Inflammatory macrophage treated with lipopolysaccharide for 1 hour (primary cell): Measurements from ENCODE around the gene TP53I13.

ENCODE experiments used
- DNase-seq, 2 donors: peaks; one replicate each; pipeline ENCODE4 v3.0.0-alpha.2; 2020 to 2022

The TP53I13 gene

GRCh38 chr17:29567554-29568330, 759 bp upstream of the TP53I13 start:
- DNase-seq, result peak; percentile 44 to 53

GRCh38 chr17:29569245-29569950, 897 bp downstream of the TP53I13 start:
- DNase-seq, result no peak

GRCh38 chr17:29570521-29570920, 2.0 kb downstream of the TP53I13 start:
- no peak for DNase-seq

DNA sequence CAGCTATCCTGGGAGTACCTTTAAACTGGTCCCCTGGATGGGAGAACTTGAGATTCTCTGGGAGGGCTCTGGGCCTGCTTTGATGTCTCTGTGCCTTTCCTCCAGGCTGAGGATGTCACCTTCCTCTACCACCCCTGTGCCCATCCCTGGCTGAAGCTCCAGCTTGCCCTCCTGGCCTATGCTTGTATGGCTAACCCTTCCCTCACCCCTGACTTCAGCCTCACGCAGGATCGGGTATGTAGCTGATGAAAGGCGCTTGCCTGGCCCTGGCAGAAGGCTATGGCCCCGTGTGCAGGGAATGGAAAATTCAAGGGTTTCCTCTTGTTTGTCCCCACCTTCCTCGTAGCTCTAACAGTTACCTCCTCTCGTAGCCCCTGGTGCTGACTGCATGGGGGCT, 3.0 kb downstream of the TP53I13 start:
- no peak for DNase-seq

DNA sequence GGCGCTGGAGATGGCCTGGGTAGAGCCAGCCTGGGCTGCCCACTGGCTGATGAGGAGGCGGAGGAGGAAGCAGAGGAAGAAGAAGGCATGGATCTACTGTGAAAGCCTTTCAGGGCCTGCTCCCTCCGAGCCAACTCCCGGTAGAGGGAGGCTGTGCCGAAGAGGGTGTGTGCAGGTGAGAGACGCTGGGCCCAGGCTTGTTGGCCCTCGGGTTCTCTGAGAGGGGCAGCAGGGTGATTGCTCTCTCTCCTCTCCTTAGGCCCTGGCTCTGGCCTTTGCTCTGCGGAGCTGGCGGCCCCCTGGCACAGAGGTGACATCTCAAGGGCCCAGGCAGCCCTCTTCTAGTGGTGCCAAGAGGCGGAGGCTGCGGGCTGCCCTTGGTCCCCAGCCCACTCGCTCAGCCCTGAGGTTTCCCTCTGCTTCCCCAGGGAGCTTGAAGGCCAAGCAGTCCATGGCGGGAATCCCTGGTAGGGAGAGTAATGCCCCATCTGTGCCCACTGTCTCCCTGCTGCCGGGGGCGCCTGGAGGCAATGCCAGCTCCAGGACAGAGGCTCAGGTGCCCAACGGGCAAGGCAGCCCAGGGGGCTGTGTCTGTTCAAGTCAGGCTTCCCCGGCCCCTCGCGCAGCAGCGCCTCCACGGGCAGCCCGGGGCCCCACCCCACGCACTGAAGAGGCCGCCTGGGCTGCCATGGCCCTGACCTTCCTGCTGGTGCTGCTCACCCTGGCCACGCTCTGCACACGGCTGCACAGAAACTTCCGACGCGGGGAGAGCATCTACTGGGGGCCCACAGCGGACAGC, 3.6 kb downstream of the TP53I13 start:
- no peak for DNase-seq

- peak; percentile 64 to 77 for DNase-seq
These were observed 4.4 kb downstream of the TP53I13 start for GRCh38 chr17:29572691-29573557.

DNA sequence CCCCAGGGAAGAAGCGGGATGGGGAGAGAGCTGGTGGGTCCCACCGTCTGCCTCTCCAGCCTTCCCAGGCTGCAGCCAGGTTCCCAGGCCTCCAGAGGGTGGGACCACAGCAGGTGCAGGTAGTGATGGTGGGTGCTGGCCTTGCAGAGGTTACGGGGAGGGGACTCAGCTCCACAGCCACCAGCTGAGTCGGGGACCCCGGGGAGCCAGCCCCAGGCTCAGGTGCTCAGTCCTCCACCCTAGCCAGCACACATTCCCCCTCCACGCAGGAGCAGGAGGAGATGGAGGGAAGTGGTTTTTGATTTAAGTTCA, 5.0 kb downstream of the TP53I13 start:
- no peak for DNase-seq

GRCh38 chr17:29573871-29574731, 5.6 kb downstream of the TP53I13 start:
- no peak for DNase-seq

DNA sequence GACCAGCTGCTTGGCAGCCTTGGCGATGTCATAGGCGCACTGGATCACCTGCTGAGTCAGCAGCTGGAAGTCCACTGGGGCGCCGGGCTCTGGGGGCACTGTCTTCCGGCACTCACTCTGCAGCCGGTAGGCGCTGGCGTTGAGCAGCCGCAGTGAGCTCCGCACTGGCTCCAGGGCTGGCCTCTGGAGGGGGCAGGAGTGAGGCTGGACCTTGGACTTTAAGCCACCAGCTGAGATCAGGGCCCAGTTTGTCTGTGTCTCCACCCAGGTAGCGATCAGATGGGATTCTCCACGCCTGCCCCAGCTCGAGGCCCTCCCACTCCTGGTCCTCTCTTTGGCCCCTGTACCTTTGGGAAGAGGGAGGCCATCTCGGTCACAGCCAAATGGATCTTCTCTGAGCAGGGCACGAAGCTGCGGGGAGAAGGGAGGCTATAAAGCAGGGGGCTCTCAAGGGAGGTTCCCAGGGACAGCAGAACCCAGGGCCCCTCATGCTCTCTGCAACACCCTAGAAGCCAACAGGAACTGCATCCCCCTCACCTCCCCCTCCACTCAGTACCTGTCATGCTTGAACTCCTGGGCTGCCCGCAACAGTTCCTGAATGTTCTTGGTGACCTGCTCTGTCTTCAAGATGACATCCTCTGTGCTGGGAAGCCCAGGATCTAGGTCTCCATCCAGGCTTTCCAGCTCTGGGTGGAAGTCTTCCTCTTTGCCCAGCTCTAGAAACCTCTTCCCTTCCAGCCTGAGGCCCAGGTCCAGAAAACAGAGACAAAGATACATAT, 6.4 kb downstream of the TP53I13 start:
- no peak for DNase-seq

GRCh38 chr17:29575511-29576213, 7.2 kb downstream of the TP53I13 start:
- DNase-seq, result no peak

DNA sequence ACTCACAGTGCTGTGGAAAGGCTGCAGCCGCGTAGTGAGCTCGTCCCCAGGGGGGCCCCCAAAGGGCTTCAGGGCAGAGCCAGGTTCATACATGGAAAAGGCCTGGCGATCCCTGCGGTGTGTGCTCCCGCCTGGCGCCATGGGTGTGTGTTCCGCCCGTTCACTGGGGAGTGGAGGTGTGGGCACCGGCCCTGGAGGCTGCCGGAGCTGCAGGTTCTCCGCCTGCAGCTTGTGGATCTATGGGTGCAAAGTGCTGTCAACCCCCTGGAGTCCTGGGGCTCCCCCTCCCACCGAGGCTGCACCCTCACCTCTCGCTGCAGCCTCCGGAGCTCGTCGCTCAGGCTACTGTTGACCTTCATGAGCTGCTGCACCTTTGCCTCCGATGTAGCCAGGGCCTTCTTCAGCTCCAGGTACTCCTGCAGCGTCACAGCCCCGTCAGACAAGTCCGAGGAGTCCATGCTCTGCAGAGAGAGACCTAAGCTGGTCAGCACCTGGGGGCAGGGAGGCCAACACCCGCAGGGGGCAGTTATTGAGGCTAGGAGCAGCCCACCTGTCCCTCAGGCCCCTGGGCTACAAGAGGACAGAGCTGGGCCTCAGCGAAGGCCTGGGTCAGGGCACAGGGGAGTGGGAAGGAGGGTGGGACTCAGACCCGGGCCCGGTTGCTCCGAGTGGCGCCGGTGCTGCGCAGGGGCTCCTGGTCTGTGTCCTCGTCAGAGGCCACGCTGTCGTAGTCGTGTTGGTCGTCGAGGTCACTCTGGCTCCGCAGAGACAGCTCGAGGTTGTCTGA, 7.9 kb downstream of the TP53I13 start:
- no peak for DNase-seq

DNA sequence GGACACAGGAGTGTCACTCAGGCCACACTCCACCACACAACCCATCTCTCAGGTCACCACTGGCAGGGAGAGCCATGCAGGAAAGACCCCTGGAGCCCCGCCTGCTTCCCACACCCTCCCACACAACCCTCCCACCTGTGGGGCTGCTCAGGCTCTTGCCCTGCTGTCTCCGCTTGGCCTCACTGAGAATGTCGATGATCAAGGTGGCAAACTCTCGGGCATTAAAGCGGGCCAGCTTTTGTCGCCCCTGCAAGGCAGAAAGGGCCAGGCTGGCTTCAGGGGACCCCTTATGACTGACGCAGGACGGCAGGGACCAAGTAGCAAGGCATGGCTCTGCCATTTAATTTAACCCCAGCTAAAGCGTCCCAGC, 8.5 kb downstream of the TP53I13 start:
- DNase-seq, result no peak

DNA sequence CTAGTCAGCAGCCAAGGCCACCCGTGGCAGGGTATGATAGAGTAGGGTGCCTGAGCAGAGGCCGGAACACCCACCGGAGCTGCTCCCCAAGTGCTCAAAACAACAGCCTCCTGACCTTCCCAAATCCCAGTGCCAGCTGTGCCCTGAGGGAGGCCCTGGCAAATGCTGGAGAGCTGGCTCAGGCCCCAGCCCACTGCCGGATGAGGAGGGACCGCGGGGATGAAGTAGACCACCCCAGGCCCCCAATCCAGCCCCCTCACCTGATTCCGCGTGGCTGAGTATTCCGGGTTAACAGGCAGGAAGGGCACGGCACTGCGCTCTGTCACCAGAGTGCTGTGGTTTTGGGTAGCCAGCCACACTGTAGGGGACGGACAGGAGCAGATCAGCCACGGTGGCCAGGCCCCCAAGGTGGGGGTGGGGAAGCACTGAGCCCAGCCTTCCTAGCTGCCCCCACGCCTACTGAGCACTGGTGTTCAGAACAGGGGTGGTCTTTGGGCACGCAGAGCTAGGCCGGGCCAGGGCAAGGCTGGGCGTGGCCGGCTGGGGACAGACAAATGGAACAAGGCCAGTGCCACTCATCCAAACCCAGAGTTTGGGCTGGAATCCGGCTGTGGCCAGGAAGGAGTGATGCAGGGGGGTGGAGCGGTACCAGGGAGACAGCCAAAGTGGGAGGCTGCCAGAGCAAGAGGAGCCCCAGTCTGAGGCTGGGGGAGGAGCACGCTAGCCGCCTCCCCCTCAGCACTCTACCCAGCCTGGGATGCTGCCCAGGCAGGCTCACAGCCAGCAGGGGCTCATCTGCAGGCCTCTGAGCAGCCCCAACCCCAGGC, 9.1 kb downstream of the TP53I13 start:
- no peak for DNase-seq

DNA sequence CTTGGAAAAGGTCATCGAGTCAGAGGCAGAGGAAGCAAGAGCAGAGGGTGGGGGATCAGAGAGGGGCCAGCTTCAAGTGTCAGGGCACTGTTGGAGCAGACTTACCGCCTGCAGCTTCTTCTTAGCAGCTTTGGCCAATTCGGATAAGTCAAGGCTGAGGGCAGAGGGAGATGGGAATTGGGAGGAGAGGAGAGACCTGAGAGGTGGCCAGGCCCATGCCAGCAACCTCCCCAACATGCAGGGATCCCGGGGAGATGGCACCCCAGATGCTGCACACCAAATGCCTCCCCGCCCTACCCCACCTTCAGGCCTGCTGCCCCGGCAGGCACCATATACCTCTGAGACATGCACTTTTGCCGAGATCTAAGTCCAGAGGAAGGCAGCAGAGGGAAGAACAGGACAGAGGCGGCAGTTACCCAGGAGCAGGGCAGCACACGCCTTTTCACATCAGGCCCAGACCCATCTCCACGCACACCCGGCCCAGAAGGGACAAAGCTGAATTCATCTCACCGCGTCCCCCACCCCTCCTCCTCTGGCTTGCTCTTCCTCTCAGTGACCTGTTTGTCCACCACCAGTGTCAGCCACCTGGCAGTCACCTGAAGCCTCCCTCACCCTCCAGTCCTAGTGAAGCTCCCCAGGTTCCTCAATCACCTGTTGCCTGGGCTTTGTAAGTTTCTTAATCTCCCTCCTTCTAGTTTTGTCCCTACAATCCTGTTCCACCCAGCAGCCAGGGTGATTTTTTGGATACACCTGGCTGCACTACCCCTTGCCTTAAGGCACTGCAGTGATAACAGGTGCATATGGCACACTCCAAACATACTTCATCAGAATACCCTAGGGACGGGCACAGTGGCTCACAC, 10.4 kb downstream of the TP53I13 start:
- no peak for DNase-seq

GRCh38 chr17:29579866-29580771, 11.6 kb downstream of the TP53I13 start:
- peak; percentile 71 to 94 for DNase-seq

DNA sequence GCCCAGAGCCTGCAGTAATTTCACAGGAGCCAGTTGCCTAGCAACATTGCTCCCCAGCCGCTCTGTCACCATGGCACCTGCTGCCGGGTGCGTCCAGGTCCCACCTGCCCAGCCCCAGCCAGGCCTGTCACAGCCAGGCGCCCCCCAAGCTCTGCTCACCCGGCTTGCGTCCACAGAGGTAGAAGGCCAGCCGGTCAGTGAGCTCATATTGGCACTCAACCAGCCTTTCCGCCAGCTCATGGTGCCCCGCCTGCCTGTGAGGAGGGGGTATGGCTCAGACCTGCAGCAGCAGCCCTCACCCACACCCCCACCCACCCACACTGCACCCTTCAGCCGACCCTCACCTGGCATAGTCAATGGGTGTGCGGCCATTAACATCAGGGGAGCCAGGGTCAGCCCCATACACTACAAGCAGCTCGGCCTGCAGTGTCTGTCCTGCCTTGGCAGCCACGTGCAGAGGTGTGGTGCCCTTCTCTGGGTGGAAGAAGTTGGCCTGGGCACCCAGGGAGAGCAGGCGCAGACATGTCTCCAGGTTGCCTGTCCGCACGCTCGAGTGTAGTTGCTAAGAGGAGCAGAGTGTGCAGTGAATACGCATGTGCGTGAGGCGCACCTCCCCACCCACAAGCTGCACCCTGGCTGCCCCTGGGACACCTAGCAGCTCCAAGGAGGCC, 13.2 kb downstream of the TP53I13 start:
- no peak for DNase-seq
